SU-DHL-6 (cell line): ENCODE results near the gene SLC16A4.

ENCODE experiments used
- H2AFZ ChIP-seq: fragments of 200-600 bp; sonication (generic); 2 replicates; pipeline ENCODE4 v1.6.1; 2014; ENCODE audit warnings: low read depth, mild to moderate bottlenecking, moderate library complexity, mixed read lengths, antibody characterized with exemption, low read length; ENCODE audit not compliant: severe bottlenecking
- H3F3A ChIP-seq: fragments of 200-600 bp; shearing (Covaris generic); 2 replicates; pipeline ENCODE4 v1.6.0; 2016; ENCODE audit warnings: antibody characterized with exemption, mild to moderate bottlenecking; ENCODE audit not compliant: insufficient read depth
- H3K27ac ChIP-seq: fragments of 200-600 bp; sonication (generic); 2 replicates; pipeline ENCODE4 v1.5.1; 2016; ENCODE audit warnings: low read depth, mild to moderate bottlenecking, low read length, moderate library complexity, mixed read lengths
- H3K27me3 ChIP-seq: fragments of 200-600 bp; sonication (generic), shearing (Covaris generic); 2 replicates; pipeline ENCODE4 v1.6.0; 2014; ENCODE audit warnings: mild to moderate bottlenecking, low read length
- H3K36me3 ChIP-seq: fragments of 200-600 bp; sonication (generic); 2 replicates; pipeline ENCODE4 v1.6.1; 2014; ENCODE audit warnings: mild to moderate bottlenecking, low read length, mixed read lengths
- H3K4me2 ChIP-seq: fragments of 300-600, 200-600 bp; shearing (Covaris generic), sonication (generic); 2 replicates; pipeline ENCODE4 v1.6.0; 2014; ENCODE audit warnings: low read length, low read depth, mild to moderate bottlenecking; ENCODE audit not compliant: poor library complexity, severe bottlenecking
- H3K4me3 ChIP-seq: fragments of 200-600 bp; sonication (generic); 2 replicates; pipeline ENCODE4 v1.5.1; 2014; ENCODE audit warnings: antibody characterized with exemption, low read length, mild to moderate bottlenecking, mixed read lengths; ENCODE audit not compliant: insufficient read depth, poor library complexity, severe bottlenecking
- H3K79me2 ChIP-seq: fragments of 200-600 bp; sonication (generic); 2 replicates; pipeline ENCODE4 v1.6.1; 2014; ENCODE audit warnings: mild to moderate bottlenecking, low read length, moderate library complexity; ENCODE audit not compliant: insufficient read depth
- H3K9ac ChIP-seq: fragments of 200-600 bp; sonication (generic); 2 replicates; pipeline ENCODE4 v1.7.0; 2014; ENCODE audit warnings: mild to moderate bottlenecking, low read length
- H3K9me2 ChIP-seq: fragments of 200-600 bp; sonication (generic); replicated peaks from 2 replicates; pipeline ENCODE4 v1.6.1; 2014; ENCODE audit warnings: low read length; ENCODE audit not compliant: insufficient read depth
- H3K9me3 ChIP-seq: fragments of 200-600 bp; sonication (generic); 2 replicates; pipeline ENCODE4 v1.6.1; 2014; ENCODE audit warnings: low read length, mixed read lengths; ENCODE audit not compliant: insufficient read depth
- H4K20me1 ChIP-seq: fragments of 200-600 bp; sonication (generic); 2 replicates; pipeline ENCODE4 v1.6.1; 2014; ENCODE audit warnings: low read depth, mild to moderate bottlenecking, antibody characterized with exemption, low read length, moderate library complexity, mixed read lengths
- EZH2phosphoT487 ChIP-seq: fragments of 200-600 bp; sonication (generic), shearing (Covaris generic); conservative IDR thresholded peaks from 2 replicates; pipeline ENCODE4 v1.6.1; 2018; ENCODE audit warnings: mild to moderate bottlenecking, antibody characterized with exemption, low read length, moderate library complexity, mixed read lengths
- TF ChIP-seq, protein P1 (sequence below): fragments of 200-600 bp; sonication (generic); IDR thresholded peaks from one replicate; pipeline ENCODE4 v1.5.1; 2017; ENCODE audit warnings: antibody characterized with exemption, mild to moderate bottlenecking, low read length, moderate library complexity; ENCODE audit not compliant: insufficient read depth, poor library complexity, severe bottlenecking

Gene SLC16A4

DNA sequence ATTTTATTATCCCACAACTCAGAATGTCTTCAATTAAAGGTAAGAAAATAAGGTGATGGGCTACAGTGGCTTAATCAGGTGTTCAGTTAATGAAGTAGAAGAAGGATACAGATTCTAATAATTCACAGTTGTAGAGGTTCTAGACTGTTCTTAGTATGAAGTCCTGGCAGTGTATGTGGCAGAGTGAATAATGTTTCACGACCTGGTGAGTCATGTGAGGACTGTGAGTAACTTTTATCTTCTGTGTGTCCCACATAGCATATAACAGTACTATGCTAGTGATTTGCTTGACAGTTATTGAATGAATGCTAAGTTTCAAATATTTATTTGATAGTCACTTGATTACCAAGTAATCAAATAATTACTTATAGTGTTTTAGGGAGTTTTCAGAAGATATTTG is 20.0 kb downstream of the SLC16A4 start:
- peaks cover 38% of the 10 kb centered on the region; the same call in 1 of the 2 replicates for H3K36me3 ChIP-seq
- H3K79me2 ChIP-seq: peaks cover 42% of the 10 kb centered on the region
- no peaks in the 10 kb centered on the region for H3K9me2 ChIP-seq
- H3F3A ChIP-seq: peaks cover 27% of the 10 kb centered on the region; the same call in 1 of the 2 replicates
- no peaks in the 10 kb centered on the region for H3K9me3 ChIP-seq
- H3K9ac ChIP-seq: no peak overlapping the region
- H3K27ac ChIP-seq: no peak overlapping the region
- no peak overlapping the region for H3K4me3 ChIP-seq
- H2AFZ ChIP-seq: no peak overlapping the region
- peaks cover 23% of the 10 kb centered on the region for H4K20me1 ChIP-seq
- H3K4me2 ChIP-seq: no peak overlapping the region
- no peak for TF ChIP-seq EZH2phosphoT487
- TF ChIP-seq, protein P1, sequence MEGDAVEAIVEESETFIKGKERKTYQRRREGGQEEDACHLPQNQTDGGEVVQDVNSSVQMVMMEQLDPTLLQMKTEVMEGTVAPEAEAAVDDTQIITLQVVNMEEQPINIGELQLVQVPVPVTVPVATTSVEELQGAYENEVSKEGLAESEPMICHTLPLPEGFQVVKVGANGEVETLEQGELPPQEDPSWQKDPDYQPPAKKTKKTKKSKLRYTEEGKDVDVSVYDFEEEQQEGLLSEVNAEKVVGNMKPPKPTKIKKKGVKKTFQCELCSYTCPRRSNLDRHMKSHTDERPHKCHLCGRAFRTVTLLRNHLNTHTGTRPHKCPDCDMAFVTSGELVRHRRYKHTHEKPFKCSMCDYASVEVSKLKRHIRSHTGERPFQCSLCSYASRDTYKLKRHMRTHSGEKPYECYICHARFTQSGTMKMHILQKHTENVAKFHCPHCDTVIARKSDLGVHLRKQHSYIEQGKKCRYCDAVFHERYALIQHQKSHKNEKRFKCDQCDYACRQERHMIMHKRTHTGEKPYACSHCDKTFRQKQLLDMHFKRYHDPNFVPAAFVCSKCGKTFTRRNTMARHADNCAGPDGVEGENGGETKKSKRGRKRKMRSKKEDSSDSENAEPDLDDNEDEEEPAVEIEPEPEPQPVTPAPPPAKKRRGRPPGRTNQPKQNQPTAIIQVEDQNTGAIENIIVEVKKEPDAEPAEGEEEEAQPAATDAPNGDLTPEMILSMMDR: no peak
- H3K27me3 ChIP-seq: no peaks in the 10 kb centered on the region

DNA sequence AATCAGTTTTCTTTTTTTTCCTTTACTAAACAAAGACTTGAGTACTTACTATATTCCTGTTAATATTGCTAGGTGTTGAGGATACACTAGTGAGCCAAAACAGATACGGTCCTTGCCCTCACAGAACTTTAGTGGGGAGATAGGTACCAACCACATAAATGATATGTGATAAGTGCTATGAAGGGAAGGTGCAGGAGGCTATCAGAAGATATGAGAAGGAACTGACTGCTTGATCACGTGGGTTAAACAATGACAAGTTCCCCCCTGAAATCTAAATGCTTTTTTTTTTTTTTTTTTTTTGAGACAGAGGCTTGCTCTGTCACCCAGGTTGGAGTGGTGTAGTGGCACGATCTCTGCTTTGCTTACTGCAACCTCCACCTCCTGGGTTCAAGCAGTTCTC is 26.6 kb downstream of the SLC16A4 start:
- H2AFZ ChIP-seq: no peak overlapping the region
- H3K4me3 ChIP-seq: no peak overlapping the region
- TF ChIP-seq, protein P1: no peak
- TF ChIP-seq EZH2phosphoT487: no peak
- no peak overlapping the region for H3K9ac ChIP-seq
- peaks cover 29% of the 10 kb centered on the region for H4K20me1 ChIP-seq
- H3K27me3 ChIP-seq: no peaks in the 10 kb centered on the region
- peaks cover 38% of the 10 kb centered on the region; the same call in 1 of the 2 replicates for H3K36me3 ChIP-seq
- H3F3A ChIP-seq: no peaks in the 10 kb centered on the region; the same call in 1 of the 2 replicates
- peaks cover 93% of the 10 kb centered on the region for H3K79me2 ChIP-seq
- no peaks in the 10 kb centered on the region for H3K9me2 ChIP-seq
- H3K4me2 ChIP-seq: no peak overlapping the region
- H3K27ac ChIP-seq: no peak overlapping the region
- no peaks in the 10 kb centered on the region for H3K9me3 ChIP-seq

DNA sequence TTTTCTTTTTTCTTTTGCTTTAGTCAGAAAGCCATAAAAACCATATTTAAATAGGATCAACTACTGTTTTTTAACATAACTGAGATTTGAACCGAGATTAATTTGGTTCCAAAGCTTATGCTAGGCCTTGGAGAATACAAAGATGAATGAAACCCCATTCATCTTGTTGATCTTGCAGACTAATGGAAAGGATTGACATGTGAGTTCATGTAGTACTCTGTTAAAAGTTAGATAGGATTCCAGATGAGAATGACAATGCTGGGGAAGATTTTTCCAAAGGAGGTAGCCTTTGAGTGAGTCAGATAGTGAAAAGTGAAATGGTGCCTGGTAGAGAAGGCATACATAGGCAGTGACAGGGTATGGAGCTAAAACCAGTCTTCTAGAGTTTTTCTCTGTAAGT is 29.0 kb downstream of the SLC16A4 start:
- no peaks in the 10 kb centered on the region for H3K27me3 ChIP-seq
- no peaks in the 10 kb centered on the region; the same call in 1 of the 2 replicates for H3F3A ChIP-seq
- no peak overlapping the region for H2AFZ ChIP-seq
- no peaks in the 10 kb centered on the region for H3K9me2 ChIP-seq
- no peak overlapping the region for H3K4me2 ChIP-seq
- no peak overlapping the region for H3K27ac ChIP-seq
- no peak for TF ChIP-seq EZH2phosphoT487
- TF ChIP-seq, protein P1: no peak
- H3K79me2 ChIP-seq: peaks cover 100% of the 10 kb centered on the region
- peaks cover 40% of the 10 kb centered on the region for H4K20me1 ChIP-seq
- H3K36me3 ChIP-seq: peaks cover 49% of the 10 kb centered on the region
- no peak overlapping the region for H3K9ac ChIP-seq
- no peak overlapping the region for H3K4me3 ChIP-seq
- no peaks in the 10 kb centered on the region for H3K9me3 ChIP-seq

DNA sequence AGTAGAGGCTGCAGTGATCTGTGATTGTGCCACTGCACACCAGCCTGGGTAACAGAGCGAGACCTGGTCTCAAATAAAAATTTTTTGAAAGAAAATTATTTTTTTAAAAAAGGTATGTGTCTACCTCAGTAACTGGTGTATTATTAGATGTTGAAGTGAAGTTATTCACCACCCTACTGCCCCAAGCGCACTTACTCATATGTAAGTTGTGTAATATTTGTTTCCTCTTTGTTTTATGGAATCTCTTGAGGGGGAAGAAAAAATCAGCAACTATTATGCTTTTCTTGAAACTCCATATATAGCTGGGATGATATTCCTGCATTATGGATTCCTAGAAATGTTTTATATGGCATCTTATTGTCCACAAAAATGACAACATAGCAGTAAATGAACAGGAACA is 30.4 kb downstream of the SLC16A4 start:
- peaks cover 56% of the 10 kb centered on the region for H3K36me3 ChIP-seq
- no peak overlapping the region for H3K4me3 ChIP-seq
- no peak for TF ChIP-seq EZH2phosphoT487
- no peak overlapping the region for H3K4me2 ChIP-seq
- H3K9ac ChIP-seq: no peak overlapping the region
- no peaks in the 10 kb centered on the region; the same call in none of the 2 replicates for H3F3A ChIP-seq
- no peak overlapping the region for H2AFZ ChIP-seq
- H3K79me2 ChIP-seq: peaks cover 100% of the 10 kb centered on the region
- peaks cover 44% of the 10 kb centered on the region for H4K20me1 ChIP-seq
- no peaks in the 10 kb centered on the region for H3K27me3 ChIP-seq
- H3K9me3 ChIP-seq: no peaks in the 10 kb centered on the region
- H3K27ac ChIP-seq: no peak overlapping the region
- no peaks in the 10 kb centered on the region for H3K9me2 ChIP-seq
